ENCODE data around the gene COPB2.

The COPB2 gene

DNA sequence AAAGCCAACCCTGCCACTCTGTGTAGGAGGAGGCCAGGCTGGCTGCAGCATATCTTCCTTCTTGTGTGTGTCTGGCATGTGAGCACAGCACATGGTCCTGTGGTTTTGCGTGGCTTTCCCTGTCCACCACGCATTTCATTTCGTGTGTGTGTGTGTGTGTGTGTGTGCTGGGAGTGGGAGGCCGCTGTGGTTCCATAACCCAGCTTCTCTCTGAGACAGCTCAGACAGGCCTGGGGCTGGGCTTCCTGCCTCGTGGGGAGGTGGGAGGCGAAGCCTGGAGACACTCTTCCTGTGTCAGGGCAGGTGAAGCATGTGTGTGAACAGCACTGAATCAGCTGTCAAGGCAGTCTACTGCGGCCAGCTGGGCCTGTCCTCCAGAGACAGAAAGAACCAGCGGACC, 61.6 kb downstream of the COPB2 start:
- no peak for DNase-seq (ENCODE audit: low spot score)

- no peak for DNase-seq (ENCODE audit: low spot score)
Measured at GRCh38 chr3:139327231-139327630, 62.2 kb downstream of the COPB2 start.

DNA sequence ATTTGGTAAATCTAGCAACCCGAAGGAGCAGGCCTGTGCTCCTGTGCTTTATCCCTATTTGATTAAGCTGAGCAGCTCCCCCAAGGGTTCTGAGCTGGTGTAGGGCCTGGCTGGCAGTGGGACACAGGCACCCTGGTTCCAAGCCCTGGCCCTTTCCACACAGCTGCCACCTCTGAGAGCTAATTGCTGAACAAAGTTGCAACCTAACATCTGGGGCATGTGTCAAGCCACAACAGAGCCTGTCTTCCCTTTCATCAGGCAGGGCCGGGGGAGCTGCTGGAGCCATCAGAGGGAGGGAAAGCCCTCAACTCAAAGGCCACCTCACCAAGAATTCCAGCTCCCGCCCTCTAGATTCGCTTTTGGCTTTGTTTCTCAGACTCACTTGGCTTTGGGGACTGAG, 62.7 kb downstream of the COPB2 start:
- DNase-seq (ENCODE audit: low spot score), result no peak

DNA sequence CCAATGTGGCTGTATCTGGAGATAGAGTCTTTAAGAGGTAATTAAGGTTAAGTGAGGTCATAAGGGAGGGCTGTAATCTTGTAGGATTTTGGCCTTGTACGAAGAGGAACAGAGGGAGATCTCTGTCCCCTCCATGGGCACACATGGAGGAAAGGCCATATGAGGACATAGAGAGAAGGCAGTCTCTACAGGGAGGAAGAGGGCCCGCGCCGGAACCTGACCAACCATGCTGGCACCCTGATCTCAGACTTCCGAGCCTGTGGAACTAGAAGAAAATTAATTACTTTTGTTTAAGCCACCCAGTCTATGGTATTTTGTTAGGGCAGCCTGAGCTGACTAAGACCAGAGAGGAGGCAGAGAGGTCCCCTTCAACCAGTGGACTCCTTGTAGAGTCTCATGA, 63.3 kb downstream of the COPB2 start:
- DNase-seq (ENCODE audit: low spot score), result no peak

DNA sequence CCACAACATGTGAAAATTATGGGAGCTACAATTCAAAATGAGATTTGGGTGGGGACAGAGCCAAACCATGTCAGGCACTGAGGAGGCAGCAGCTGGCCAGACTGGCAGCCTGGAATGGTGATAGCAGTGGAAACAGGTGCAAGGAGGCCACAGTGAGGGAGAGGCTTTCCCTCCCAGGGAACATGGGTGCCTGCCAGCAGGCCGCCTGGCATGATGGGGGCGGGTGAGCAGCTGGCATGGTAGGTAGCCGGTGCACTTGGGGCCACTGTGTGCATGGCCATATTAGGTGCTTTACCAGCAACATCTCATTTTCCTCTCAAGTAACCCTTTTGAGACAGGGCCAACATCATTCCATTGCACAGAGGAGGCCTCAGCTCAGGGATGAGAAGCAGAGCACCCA, 63.9 kb downstream of the COPB2 start:
- no peak for DNase-seq (ENCODE audit: low spot score)

GRCh38 chr3:139324456-139324855, 65.0 kb downstream of the COPB2 start:
- DNase-seq (ENCODE audit: low spot score), result no peak

- no peak for DNase-seq (ENCODE audit: low spot score)
Measured at GRCh38 chr3:139323146-139323545, 66.3 kb downstream of the COPB2 start.

GRCh38 chr3:139322346-139322745, 67.1 kb downstream of the COPB2 start:
- DNase-seq (ENCODE audit: low spot score), result no peak

DNA sequence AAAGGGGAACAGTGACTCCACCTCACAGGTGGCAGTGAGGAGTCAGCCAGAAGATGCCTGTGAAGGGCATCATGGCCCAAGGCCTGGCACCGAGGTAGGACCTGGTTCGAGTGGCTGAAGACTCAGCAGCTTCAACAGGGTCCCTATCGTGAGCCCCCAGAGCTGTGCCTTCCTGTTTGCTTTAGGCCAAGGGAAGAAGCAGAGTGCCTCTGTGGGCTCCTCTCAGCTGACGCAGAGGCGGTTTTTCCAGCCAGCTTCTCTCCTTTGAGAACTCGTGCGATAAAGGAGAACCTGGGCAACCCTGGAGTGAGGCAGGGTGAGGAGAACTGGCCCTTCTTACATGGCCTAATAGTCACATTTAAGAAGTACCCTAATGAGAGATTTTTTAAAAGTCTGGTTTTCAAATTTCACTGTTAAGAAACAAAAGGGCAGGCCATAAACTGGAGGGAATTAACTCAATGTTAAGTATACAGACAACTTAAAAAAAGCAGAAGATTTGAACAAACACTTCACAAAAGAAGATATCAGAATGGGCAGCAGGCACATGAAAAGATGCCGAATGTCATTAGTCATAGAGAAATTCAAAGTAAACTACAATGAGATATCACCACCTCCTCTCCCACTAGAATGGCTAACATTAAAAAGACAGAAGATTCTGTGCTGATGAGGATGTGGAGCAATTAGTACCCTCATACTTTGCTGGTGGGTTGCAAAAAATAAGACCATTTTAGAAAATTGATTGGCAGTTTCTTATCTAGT, 68.7 kb downstream of the COPB2 start:
- no peak for DNase-seq (ENCODE audit: low spot score)

GRCh38 chr3:139319428-139320402, 69.7 kb downstream of the COPB2 start:
- no peak for DNase-seq (ENCODE audit: low spot score)

GRCh38 chr3:139318826-139319225, 70.6 kb downstream of the COPB2 start:
- no peak for DNase-seq (ENCODE audit: low spot score)

DNA sequence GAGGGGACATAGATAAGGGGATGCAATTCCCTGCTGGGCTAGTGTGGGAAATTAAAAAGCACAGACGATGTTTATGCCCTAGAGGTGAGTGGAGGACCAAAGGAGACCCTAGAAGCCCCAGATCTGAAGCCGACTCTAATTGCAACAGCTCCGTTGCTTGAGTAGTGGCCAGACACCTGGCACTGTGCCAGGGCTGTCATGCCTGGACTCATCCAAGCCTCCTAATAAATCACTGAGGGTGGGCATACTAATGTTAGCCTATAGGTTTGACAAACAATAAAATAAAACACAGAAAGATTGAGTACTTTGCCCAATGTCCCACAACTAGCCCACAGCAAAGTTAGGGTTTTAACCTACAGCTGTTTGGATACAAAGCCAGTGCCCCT, 71.0 kb downstream of the COPB2 start:
- DNase-seq (ENCODE audit: low spot score), result no peak

DNA sequence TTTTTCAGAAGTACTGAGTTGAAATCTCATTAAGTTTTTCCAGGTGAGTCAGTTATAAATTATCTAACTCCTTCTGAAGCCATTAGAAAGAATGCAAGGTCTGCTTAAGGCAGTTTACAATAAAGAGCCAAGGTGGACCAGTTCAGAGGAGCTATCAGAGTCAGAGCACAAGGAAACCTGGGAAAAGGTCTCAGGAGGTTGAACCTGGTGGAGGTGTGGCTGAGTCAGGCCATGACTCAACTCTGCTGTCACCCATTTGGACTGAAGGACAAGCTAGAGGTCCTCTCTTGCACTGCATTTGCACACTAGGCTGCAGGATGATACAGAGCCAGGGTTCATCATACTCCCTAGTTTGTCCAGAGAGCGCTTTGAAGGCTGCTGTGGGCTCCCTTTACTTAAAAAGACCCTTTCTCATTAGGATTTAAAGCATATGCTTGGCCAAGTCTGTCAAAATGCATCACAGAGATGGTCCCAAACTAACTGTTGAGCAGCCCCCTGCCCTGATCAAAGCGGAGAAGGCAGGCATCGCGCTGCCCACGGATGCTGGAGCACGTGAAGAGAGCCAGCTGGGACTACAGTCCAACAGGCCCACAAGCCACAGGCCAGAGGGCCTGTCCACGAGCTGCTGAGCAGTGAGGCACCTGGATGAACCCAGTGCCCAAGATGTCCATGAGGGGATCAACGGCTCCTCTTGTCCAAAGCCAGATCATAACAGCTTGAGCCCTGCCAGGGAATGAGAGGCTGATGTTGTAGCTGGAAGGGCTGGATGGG, 71.6 kb downstream of the COPB2 start:
- DNase-seq (ENCODE audit: low spot score), result no peak

DNA sequence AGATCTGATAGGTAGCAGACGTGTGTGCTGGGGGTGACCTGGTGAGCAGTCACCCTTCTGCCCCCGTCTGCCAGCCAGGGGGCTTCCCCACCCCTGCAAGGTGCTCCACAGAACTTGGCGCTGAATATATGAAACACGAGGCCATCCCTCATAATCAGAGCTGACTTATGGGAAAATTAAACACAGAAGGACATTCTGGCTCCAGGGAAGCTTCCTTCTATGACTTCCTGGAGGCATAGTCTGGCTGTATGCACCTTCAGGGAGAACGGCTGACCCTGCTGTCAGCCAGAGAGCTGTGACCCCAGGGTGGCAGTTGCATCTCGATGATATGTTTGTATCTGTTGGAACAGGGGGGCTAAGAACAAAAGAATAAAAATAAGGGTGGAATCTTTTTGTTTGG, 72.2 kb downstream of the COPB2 start:
- DNase-seq (ENCODE audit: low spot score), result no peak

GRCh38 chr3:139313921-139314320, 75.5 kb downstream of the COPB2 start:
- DNase-seq (ENCODE audit: low spot score), result no peak

DNA sequence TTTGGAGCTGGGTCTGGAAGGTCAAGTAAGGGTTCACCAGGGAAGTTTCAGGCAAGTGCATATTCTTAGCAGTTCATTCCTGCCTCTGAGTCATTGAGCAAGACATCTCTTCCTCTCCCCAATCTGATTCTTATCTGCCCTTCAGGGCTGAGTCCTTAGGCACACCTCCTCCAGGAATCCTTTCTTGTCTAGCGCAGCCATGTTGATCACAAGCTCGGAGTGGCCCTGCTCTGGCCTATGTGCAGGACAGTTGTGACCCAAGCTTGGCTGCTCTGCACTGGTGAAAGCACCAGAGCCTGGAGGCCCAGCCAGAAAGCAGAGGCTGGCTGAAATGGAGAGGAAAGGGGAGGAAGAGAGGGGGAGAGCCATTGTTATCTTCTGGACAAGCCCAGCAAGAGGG, 76.5 kb downstream of the COPB2 start:
- no peak for DNase-seq (ENCODE audit: low spot score)

DNA sequence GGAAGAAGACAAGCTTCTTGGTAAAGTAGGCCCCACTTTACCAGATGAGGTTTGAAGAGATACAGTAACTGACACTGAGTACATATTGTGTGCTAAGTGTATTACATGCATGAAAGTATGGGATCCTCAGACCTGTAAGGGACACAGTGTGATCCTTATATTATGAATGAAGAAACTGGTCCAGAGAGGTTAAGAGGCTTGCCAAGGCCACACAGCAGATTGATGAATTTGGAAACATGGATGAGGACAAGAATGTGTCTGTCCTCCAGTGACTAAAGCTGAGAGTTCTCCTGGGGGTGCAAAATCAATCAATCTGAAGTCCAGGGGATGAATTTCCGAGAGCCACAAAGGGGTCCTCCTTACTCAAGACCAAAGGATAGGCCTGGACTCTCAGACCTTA, 77.0 kb downstream of the COPB2 start:
- DNase-seq (ENCODE audit: low spot score), result no peak

- no peak for DNase-seq (ENCODE audit: low spot score)
Measured at GRCh38 chr3:139311557-139311956, 77.9 kb downstream of the COPB2 start.

DNA sequence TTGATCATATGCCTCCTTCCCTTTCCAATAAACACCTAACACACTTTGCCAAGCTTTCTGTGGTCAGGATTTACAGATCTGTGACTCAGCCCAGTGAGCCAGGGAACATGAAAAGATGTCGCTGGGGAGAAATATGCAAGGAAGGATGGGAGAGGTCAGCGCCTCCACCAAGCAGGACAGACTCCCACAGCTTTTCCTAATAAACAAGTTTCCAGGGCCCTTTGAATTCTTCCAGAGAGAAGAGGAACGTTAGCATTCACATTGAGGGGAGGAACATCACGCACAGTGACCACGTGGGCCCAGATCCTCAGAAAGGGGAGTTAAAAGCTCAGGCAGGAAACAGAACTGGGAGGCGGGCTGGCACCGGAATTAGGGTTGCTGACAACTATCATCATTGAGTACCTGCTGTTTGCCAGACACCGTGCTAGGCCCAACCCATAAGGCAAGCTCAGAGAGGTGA, 78.9 kb downstream of the COPB2 start:
- DNase-seq (ENCODE audit: low spot score), result no peak

DNA sequence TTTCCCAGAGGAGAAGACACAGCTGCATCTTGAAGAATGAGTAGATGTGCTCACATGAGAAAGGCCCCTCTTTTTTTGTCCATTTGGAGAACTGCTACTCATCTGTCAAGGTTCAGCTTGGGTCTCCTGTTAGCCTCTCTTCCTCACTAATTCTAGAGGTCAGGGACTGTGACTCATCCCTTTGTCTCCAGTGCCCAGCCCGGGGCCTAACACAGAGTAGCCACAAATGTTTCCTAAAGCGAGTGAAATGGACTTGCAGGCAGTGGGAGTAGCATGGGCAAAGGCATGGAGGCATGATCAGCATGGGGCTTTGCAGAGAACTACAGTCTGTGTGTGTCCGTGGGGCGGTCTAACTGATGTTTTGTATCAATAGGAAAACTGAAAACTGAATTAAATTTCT, 79.6 kb downstream of the COPB2 start:
- no peak for DNase-seq (ENCODE audit: low spot score)

DNA sequence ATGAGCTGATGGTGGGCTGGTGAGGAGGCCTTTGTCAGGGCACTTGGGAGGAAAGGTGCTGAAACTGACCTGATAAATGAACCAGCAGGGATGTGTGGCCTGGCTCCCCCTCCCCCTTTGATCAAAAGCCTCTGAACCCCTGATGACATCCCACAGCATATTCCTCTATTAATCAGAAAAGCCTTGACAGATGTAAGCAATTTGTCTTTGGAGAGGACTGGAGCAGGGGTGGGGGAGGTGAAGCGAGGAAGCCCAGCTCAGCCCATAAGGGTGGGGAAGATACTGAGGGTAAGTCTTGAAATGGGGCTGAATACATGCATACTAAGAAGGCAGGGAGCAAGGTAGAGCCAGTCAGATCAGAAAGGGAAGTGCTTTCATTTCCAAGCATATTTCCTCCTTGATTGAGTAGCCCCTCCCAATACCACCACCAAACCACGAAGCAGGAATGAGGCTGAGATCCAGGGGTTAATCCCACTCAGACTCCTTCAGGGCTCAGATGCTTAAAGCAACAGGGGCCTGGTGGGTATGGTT, 80.3 kb downstream of the COPB2 start:
- no peak for DNase-seq (ENCODE audit: low spot score)

DNA sequence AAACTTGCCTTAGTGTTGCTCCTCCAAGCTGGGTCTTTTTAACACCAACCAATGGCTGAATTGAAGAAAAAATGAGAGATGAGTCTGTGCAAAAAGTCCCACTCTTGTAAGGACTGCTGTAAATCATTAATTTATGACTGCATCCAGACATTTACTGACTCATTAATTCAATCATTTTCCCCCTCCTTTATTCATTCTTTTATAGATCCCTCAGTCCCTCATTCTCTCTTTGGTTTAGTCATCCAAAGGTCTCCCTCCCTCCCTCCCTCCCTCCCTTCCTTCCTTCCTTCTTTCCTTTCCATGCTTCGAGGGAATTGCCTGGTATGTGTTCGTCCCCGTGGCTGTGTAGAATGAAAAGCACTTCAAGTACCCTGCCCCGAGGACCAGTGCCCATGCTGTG, 80.9 kb downstream of the COPB2 start:
- DNase-seq (ENCODE audit: low spot score), result no peak
